ENCODE data around the gene APOM.

The APOM gene

DNA sequence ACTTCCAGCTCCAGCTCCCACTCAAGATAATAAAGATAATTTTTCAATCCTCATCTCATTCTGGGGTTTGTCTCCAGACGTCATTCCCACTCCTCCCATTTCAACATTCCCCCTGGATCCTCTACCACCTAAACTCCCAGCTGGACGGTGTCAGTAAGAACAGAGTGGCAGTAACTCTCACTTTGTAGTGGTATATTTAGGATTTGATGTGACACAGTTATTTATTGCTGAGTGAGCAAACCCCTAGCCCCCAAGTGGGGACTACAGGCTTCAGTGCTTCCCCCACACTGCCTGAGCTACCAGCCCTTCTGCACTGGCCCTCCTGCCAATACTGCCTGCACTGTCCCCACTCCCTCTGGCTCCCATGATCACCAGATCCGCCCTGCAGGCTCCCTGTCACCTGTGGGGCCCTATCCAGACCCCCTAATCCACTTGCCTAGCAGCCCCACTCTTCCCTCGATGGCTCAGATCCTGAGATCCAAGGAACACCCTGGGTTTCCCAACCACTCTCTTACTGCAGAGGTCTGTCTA lies 2.5 kb downstream of the APOM start:
- Mint-ChIP-seq H3K4me3 (peak overlapping the region; percentile 57), H3K9me3 (no peaks in the 10 kb centered on the region), H3K27me3 (no peaks in the 10 kb centered on the region), H3K27ac (peak overlapping the region; percentile 88), H3K36me3 (peaks cover 56% of the 10 kb centered on the region), H3K4me1 (peaks cover 84% of the 10 kb centered on the region)
- no peak for DNase-seq
- CTCF ChIA-PET: interaction anchor here (1.0 to 1.2 kb wide), 2 partner anchors 83 to 109 kb away, joined by 3 read pairs; no protein-coding TSS in a partner anchor

DNA sequence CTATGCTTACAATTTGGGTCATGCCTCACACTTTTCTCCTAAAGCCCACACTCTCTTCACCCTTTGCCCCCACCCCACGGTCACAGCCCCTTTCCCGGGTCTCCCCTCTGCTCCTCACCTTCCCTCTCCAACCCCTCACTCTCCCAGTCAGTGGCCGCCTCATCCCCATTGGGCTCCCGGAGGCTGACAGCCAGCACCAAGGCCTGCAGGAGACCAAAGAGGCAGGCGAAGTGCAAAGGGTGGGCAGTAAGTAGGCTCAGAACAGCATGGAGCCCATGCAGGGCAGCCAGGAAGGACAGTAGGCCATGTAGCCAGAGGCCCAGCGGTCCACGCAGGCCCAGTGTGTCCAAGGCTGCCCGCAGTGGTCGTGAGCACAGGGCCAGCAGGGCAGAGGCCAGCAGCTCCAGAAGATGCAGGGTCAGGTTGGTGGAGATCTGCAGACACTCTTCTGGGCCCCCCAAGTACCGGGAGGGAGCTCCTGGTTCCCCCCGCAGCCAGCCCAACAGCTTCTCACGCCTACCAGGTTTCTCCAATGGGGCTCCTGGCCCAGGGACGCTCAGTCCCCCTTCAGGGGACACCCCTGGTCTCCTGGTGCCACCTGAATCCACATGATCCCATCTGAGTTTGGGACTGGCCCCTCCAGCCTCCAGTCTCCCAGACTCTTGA lies 3.4 kb downstream of the APOM start:
- Mint-ChIP-seq H3K4me3 (peak overlapping the region; percentile 90), H3K27me3 (no peaks in the 10 kb centered on the region), H3K36me3 (peaks cover 65% of the 10 kb centered on the region), H3K9me3 (no peaks in the 10 kb centered on the region), H3K27ac (peak overlapping the region; percentile 92), H3K4me1 (peaks cover 88% of the 10 kb centered on the region)
- CTCF ChIA-PET: interaction anchor here (0.8 to 1.0 kb wide), 2 partner anchors 171 to 259 kb away, joined by 3 read pairs; no protein-coding TSS in a partner anchor
- no peak for DNase-seq

DNA sequence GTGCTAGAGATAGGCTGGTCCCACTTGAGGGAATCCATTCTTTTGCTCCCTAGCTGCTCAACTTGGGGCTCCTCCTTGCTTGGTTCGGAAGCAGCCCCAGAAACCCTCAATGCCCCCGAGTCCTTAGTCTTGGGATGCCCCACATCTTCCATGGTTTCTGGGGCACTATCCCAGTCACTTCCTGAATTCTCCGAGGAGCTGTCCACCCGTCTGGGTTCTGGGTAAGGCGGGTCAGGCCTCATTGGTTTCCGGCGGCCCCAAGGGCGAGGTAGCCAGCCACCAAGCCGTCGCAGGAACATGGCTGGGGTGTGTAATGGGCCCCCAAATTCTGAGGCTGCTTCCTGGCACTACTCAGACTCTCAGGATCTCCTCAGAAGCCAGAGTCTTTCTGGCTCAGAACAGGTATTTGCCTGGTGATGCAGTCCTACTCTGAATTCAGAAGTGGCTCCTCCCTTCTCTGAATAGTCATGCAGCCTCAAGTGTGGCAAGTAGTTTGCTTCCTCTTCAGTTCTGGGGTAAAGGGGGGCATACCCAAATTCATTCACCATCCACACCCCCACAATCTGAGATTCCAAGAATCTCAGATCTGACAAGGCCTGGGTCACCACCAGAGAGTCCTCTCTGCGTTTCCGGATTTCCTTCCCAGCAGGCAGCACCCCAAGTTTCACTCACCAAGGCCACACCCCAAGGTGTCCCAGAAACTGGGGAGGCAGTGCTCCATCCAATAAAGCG lies 4.1 kb downstream of the APOM start:
- Mint-ChIP-seq H3K4me1 (peaks cover 92% of the 10 kb centered on the region), H3K36me3 (peaks cover 72% of the 10 kb centered on the region), H3K4me3 (peak overlapping the region; percentile 90), H3K9me3 (no peaks in the 10 kb centered on the region), H3K27ac (peak overlapping the region; percentile 92), H3K27me3 (no peaks in the 10 kb centered on the region)
- CTCF ChIA-PET: interaction anchor here (0.8 to 1.5 kb wide), 3 partner anchors 170 to 260 kb away, joined by 3 to 4 read pairs (median 3); no protein-coding TSS in a partner anchor
- peak; percentile 62 for DNase-seq

DNA sequence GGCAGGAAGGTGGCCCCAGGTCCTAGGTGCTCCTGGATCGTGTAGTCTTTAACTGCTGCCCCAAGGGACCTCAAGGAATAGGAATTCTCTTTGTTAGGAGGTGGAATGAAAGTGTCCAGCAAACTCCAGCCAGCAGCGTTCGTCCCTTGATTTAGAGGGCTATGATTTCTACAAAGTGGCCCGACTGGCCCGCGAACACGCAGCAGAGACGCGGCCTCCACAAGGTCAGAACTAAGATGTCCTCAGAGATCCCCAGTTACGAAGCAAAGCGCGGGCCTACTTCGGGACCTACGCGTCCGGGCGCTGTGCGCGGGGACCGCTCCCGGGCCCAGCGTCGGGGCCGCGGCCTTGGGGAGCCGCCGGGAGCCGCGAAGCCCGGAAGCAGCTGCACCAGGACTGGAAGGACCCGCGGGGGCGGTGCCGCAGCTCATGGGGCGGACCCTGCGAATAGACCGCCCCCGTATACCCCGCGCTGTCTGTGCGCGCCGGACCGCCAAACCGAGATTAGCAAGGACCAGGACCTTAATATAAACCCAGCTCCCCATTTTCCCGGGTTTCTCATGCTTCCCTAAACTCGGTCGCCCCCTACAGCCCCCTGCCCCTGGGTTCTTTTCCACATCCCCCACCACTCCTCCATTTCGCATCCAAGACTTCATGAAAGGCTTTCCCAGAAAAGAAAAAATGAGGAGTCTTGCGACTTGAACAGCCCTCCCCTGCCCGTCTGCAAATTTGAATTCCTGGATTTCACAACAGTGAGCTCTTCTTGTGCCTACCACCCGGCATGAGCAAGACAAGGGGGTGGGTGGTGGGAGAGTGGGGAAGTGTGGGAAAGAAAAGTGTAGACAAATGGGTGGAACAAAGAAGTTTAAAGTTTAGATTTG lies 4.9 kb downstream of the APOM start, which contains the start of gene C6orf47:
Gene C6orf47 (minus strand): TSS at position 398 of the 881 bp plus-strand sequence. CDS start 831 bp downstream, outside the sequence.
- Mint-ChIP-seq H3K27ac (peak within 1 kb of the TSS; percentile 92), H3K36me3 (peaks cover 67% of the 10 kb centered on the region), H3K4me1 (peaks cover 85% of the 10 kb centered on the region), H3K4me3 (peak within 1 kb of the TSS; percentile 90), H3K9me3 (no peaks in the 10 kb centered on the region), H3K27me3 (no peaks in the 10 kb centered on the region)
- CTCF ChIA-PET: interaction anchor here (1.5 kb wide), 1 partner anchor 169 kb away, joined by 4 read pairs; no protein-coding TSS in a partner anchor
- DNase-seq: peak; percentile 84

- Mint-ChIP-seq H3K36me3 (peaks cover 65% of the 10 kb centered on the region), H3K27ac (peak overlapping the region; percentile 76), H3K4me3 (peak overlapping the region; percentile 90), H3K27me3 (no peaks in the 10 kb centered on the region), H3K9me3 (no peaks in the 10 kb centered on the region), H3K4me1 (peaks cover 85% of the 10 kb centered on the region)
- no peak for DNase-seq
- CTCF ChIA-PET: interaction anchor here (0.6 to 1.5 kb wide), 3 partner anchors 168 to 1640 kb away, joined by 3 to 4 read pairs (median 3); no protein-coding TSS in a partner anchor
These were observed 5.8 kb downstream of the APOM start for GRCh38 chr6:31661262-31662123.

DNA sequence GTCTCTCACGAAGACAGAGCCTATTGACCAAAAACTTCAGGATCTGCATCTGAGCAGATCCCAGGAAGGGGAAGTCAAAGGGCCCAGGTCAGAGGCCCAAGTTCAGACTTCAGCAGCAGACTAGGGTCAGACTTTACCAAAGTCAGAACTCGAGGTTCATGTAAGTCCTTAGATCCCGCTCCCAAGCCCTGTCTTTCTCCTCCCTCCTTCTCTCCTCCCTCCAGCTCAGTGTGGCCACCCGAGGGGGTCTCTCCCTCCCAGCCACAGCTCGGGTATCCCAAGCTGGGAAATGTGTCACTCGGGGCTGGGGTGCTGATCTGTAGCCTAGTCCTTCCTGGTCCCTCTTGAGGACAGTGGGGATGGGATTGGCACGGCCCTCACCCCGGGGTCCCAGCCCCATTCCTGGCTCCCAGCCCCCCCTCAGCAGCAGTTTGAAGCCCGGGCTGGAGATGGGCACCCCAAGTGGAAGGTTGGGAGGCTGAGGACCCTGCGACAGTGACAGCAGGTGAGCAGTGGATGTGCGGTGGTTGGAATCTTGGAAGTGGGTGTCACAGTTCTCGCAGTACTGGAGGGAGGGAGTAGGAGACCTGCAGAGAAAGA lies 6.5 kb downstream of the APOM start:
- Mint-ChIP-seq H3K4me1 (peaks cover 89% of the 10 kb centered on the region), H3K27ac (peak overlapping the region; percentile 70), H3K36me3 (peaks cover 66% of the 10 kb centered on the region), H3K4me3 (peak overlapping the region; percentile 41), H3K9me3 (no peaks in the 10 kb centered on the region), H3K27me3 (no peaks in the 10 kb centered on the region)
- DNase-seq: no peak
- CTCF ChIA-PET: interaction anchor here (0.7 kb wide), 1 partner anchor 232 kb away, joined by 3 read pairs; no protein-coding TSS in a partner anchor

GRCh38 chr6:31663126-31663960 lies 7.6 kb downstream of the APOM start:
- H3K4me3 Mint-ChIP-seq: peak overlapping the region; percentile 100
- no peak for DNase-seq
- peaks cover 67% of the 10 kb centered on the region for H3K36me3 Mint-ChIP-seq
- peak overlapping the region; percentile 98 for H3K27ac Mint-ChIP-seq
- peaks cover 89% of the 10 kb centered on the region for H3K4me1 Mint-ChIP-seq
- H3K9me3 Mint-ChIP-seq: no peaks in the 10 kb centered on the region
- CTCF ChIA-PET: interaction anchor here (0.5 to 1.1 kb wide), 4 partner anchors 11 to 155 kb away, joined by 3 to 8 read pairs (median 4); partner anchors contain the start of gene BAG6
- no peaks in the 10 kb centered on the region for H3K27me3 Mint-ChIP-seq

DNA sequence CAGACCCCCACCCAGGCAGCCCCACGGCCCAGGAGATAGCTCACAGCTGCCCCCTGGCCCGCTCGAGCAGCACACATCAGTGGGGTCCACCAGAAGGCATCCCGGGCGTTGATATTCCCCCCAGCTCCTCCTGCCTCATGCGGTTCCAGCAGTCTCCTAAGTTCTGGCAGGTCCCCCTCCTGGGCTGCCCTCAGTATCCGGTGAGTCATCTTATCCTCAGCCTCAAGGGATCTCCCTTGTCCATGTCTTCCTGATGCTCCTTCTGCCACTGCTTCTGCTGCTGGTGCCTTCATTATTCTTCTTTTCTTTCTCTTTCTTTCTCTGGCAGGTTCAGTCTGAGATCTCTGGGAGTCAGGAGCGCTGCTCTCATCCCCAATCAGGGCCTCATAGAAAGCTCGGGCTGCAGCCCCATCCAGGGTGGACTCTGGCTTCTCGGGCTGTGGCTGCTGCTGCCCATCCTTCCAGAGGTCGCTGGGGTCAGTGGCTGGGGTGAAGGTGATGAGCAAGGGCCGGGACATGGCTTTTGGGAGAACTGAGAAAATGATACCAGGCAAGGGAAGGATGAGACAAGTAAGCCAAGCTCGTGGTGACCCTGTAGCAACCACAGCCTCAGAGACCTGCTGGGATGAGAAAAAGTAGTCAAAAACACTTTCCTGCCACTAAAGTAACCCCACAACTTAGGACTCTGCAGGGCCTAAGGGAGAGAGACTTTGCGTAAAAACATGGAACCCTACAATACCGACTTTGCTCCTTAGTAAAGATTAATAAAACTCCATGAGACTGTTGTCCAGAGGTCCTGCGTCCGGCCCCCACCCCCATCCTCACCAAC lies 8.5 kb downstream of the APOM start:
- peak; percentile 31 for DNase-seq
- Mint-ChIP-seq H3K4me3 (peak overlapping the region; percentile 100), H3K36me3 (peaks cover 69% of the 10 kb centered on the region), H3K27me3 (no peaks in the 10 kb centered on the region), H3K4me1 (peaks cover 87% of the 10 kb centered on the region), H3K27ac (peak overlapping the region; percentile 98), H3K9me3 (no peaks in the 10 kb centered on the region)
- CTCF ChIA-PET: interaction anchor here (0.5 to 1.7 kb wide), 10 partner anchors 10 to 198 kb away, joined by 3 to 9 read pairs (median 3); partner anchors contain the start of gene BAG6

GRCh38 chr6:31664790-31665500 lies 9.3 kb downstream of the APOM start, which contains the start of gene GPANK1:
Gene GPANK1 (minus strand): TSS chr6:31664997. CDS start chr6:31664478, 519 bp downstream.
- Mint-ChIP-seq H3K36me3 (peaks cover 70% of the 10 kb centered on the region), H3K27me3 (no peaks in the 10 kb centered on the region), H3K4me1 (peaks cover 82% of the 10 kb centered on the region), H3K9me3 (no peaks in the 10 kb centered on the region), H3K27ac (peak within 1 kb of the TSS; percentile 98), H3K4me3 (peak within 1 kb of the TSS; percentile 100)
- CTCF ChIA-PET: interaction anchor here (0.7 to 1.7 kb wide), 5 partner anchors 11 to 105 kb away, joined by 3 to 9 read pairs (median 3); no protein-coding TSS in a partner anchor
- peak; percentile 94 for DNase-seq

- H3K36me3 Mint-ChIP-seq: peaks cover 73% of the 10 kb centered on the region
- H3K4me1 Mint-ChIP-seq: peaks cover 81% of the 10 kb centered on the region
- peak; percentile 99 for DNase-seq
- no peaks in the 10 kb centered on the region for H3K9me3 Mint-ChIP-seq
- H3K27ac Mint-ChIP-seq: peak within 1 kb of the TSS; percentile 98
- peak within 1 kb of the TSS; percentile 100 for H3K4me3 Mint-ChIP-seq
- no peaks in the 10 kb centered on the region for H3K27me3 Mint-ChIP-seq
- CTCF ChIA-PET: interaction anchor here (0.9 to 1.7 kb wide), 3 partner anchors 12 to 73 kb away, joined by 3 to 9 read pairs (median 3); no protein-coding TSS in a partner anchor
These were observed 10.0 kb downstream of the APOM start, which contains the start of gene CSNK2B for GRCh38 chr6:31665501-31666336. Gene CSNK2B (plus strand): TSS chr6:31666080. CDS start chr6:31666832, 752 bp downstream.
